PC-9 (cell line): ENCODE measurements around the gene TRMT2A. TPM values are rescaled to one million over a fixed set of nuclear protein-coding genes. Genes with fewer than 3 reads are reported as not detected.

Source experiments
- BruUV-seq: library from RNA; stranded (reverse); fragments of 400-500 nt; replicated peaks from 2 replicates; lab custom pipeline; 2021; lab: Mats Ljungman, UMichigan
- CTCF ChIA-PET: fragments of 300-600 bp; sonication (Branson Sonifier 250); formaldehyde crosslinking; loops from one replicate; lab custom pipeline; 2022; ENCODE audit warnings: antibody characterized with exemption; lab: Charles Lee
- POLR2A ChIA-PET: fragments of 300-600 bp; sonication (Branson Sonifier 250); formaldehyde crosslinking; loops from one replicate; lab custom pipeline; 2022; ENCODE audit warnings: antibody characterized with exemption; ENCODE audit not compliant: unreplicated experiment; lab: Charles Lee
- DNase-seq, 2 experiments: peaks; one replicate each; pipeline versions ENCODE4 v3.0.0 to v3.0.0-alpha.2; 2015 to 2022; ENCODE audit warnings: mixed read lengths in 1 of 2
- H2AFZ ChIP-seq: fragments of 200-600 bp; sonication (generic); 2 replicates; pipeline ENCODE4 v1.8.1; 2017; ENCODE audit warnings: antibody characterized with exemption
- H3F3A ChIP-seq: fragments of 200-600 bp; sonication (generic); 2 replicates; pipeline ENCODE4 v1.8.1; 2017; ENCODE audit warnings: antibody characterized with exemption, mild to moderate bottlenecking, low read depth; ENCODE audit not compliant: insufficient read depth
- H3K27ac ChIP-seq: fragments of 200-600 bp; sonication (generic); 2 replicates; pipeline ENCODE4 v1.6.1; 2016; ENCODE audit warnings: mixed run types
- H3K27me3 ChIP-seq: fragments of 200-600 bp; sonication (generic); 2 replicates; pipeline ENCODE4 v1.6.1; 2016; ENCODE audit warnings: low read depth, mixed run types; ENCODE audit not compliant: insufficient read depth
- H3K36me3 ChIP-seq: fragments of 200-600 bp; sonication (generic); 2 replicates; pipeline ENCODE4 v1.6.1; 2016; ENCODE audit warnings: low read depth, mixed run types
- H3K4me1 ChIP-seq: fragments of 200-600 bp; sonication (generic); replicated peaks from 2 replicates; pipeline ENCODE4 v1.6.1; 2016; ENCODE audit warnings: mixed run types; ENCODE audit not compliant: insufficient read depth
- H3K4me2 ChIP-seq: fragments of 200-600 bp; sonication (generic); 2 replicates; pipeline ENCODE4 v1.6.1; 2017; ENCODE audit warnings: mixed run types
- H3K4me3 ChIP-seq: fragments of 200-600 bp; sonication (generic); 2 replicates; pipeline ENCODE4 v1.6.1; 2016; ENCODE audit warnings: mixed run types
- H3K79me2 ChIP-seq: fragments of 200-600 bp; sonication (generic); 2 replicates; pipeline ENCODE4 v1.6.1; 2017; ENCODE audit warnings: low read depth, mixed run types
- H3K9me2 ChIP-seq: fragments of 200-600 bp; sonication (generic); 2 replicates; pipeline ENCODE4 v1.8.1; 2017; ENCODE audit warnings: mild to moderate bottlenecking; ENCODE audit not compliant: insufficient read depth
- H3K9me3 ChIP-seq: fragments of 200-600 bp; sonication (generic); 2 replicates; pipeline ENCODE4 v1.8.1; 2016; ENCODE audit warnings: low read depth; ENCODE audit not compliant: insufficient read depth
- H4K20me1 ChIP-seq: fragments of 200-600 bp; sonication (generic); 2 replicates; pipeline ENCODE4 v1.8.1; 2017; ENCODE audit not compliant: insufficient read depth
- EZH2 ChIP-seq: fragments of 200-600 bp; sonication (generic); IDR thresholded peaks from 2 replicates; pipeline ENCODE4 v1.8.0; 2017; ENCODE audit warnings: antibody characterized with exemption, low read depth
- intact Hi-C: fragments of 100-400 bp; cut with micrococcal nuclease; formaldehyde crosslinking; loops from one replicate; pipeline ENCODE4 v1.10.0; 2022; ENCODE audit not compliant: unreplicated experiment
- total RNA-seq: library from RNA; stranded (reverse); gene quantifications from 2 replicates; pipeline ENCODE4 v1.2.3, GENCODE V29; 2021
- TF ChIP-seq, protein P1 (sequence below): fragments of 200-600 bp; sonication (generic); conservative IDR thresholded peaks from 2 replicates; pipeline ENCODE4 v1.6.1; 2017; ENCODE audit warnings: mixed run types, antibody characterized with exemption, mild to moderate bottlenecking, moderate library complexity

TRMT2A gene
- total RNA-seq, 1 experiment from 2014 or later, result 31.5 TPM

DNA sequence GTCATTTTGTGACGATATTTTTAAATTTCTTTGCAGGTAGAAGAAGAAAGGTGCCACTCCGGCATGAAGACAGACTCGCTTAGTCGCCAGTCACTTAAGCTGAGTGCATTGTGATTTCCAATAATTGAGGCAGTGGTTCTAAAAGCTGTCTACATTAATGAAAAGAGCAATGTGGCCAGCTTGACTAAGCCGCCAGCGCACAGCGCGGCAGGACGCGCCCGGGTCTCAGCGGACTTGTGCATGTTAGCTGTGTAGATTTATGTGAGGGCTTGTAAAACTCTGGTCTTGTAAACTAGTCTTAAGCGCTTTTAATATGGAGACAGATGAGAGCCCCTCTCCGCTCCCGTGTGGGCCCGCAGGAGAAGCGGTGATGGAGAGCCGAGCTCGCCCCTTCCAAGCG, 31.4 kb downstream of the TRMT2A start:
- ChIA-PET POLR2A (no interaction called here), CTCF (no interaction called here)
- H3K36me3 ChIP-seq, result no peaks in the 10 kb centered on the region
- no peak for DNase-seq
- peaks cover 56% of the 10 kb centered on the region for H3K79me2 ChIP-seq
- H3K9me3 ChIP-seq, result no peaks in the 10 kb centered on the region
- H3K4me2 ChIP-seq, result no peak overlapping the region
- H4K20me1 ChIP-seq, result peaks cover 25% of the 10 kb centered on the region
- H2AFZ ChIP-seq, result no peak overlapping the region
- H3K27ac ChIP-seq, result no peak overlapping the region
- no peak overlapping the region for H3K4me3 ChIP-seq
- intact Hi-C loops, result no loop called here
- H3K9me2 ChIP-seq, result no peaks in the 10 kb centered on the region
- H3F3A ChIP-seq, result peaks cover 6% of the 10 kb centered on the region
- no peaks in the 10 kb centered on the region for H3K27me3 ChIP-seq
- no TSS peak for BruUV-seq
- TF ChIP-seq, protein P1, sequence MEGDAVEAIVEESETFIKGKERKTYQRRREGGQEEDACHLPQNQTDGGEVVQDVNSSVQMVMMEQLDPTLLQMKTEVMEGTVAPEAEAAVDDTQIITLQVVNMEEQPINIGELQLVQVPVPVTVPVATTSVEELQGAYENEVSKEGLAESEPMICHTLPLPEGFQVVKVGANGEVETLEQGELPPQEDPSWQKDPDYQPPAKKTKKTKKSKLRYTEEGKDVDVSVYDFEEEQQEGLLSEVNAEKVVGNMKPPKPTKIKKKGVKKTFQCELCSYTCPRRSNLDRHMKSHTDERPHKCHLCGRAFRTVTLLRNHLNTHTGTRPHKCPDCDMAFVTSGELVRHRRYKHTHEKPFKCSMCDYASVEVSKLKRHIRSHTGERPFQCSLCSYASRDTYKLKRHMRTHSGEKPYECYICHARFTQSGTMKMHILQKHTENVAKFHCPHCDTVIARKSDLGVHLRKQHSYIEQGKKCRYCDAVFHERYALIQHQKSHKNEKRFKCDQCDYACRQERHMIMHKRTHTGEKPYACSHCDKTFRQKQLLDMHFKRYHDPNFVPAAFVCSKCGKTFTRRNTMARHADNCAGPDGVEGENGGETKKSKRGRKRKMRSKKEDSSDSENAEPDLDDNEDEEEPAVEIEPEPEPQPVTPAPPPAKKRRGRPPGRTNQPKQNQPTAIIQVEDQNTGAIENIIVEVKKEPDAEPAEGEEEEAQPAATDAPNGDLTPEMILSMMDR, result no peak
- no peak for TF ChIP-seq EZH2
- H3K4me1 ChIP-seq, result no peaks in the 10 kb centered on the region; the same call in 1 of the 2 replicates

DNA sequence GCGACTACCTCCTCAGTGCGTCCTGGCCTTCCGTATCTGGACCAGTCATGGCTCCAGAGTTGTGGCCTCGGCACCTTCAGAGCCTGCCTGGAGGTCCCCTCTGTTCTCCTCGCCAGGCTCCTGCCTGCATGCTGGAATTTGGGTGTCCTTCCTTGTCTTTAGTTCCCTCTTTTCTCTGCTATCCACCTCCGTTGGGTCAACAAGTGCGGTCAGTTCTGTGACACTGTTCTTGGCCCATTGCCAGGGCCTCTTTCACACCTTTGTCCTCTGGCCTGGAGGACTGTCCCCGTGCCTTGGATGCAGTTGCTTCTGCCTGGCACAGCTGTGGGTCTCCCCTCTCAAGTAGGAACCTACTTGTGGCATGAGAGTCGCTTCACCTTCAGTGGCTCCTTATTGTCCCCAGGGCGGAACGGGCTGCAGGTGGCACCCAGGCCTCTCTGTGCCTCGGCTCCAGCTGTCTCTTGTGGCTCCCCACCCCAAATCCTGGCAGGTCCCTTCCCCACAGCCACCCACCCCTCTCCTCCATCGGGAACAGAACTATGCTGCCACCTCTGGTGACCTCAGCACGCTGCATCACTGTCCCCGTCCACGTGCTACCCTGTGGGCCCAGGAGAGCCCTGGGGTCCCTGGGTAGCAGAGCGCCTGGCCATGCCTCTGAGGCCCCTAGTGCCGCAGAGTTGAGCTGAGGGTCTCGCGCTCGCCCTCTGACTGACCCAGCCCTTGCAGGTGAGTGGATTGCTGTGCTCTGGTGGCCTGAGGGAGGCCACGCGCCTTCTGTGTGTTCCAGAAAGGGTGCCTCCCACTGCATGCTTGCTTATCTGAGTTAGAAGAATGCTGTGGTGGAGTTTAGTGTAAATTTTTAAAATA, 32.2 kb downstream of the TRMT2A start:
- ChIA-PET CTCF (no interaction called here), POLR2A (no interaction called here)
- H3K9me3 ChIP-seq, result no peaks in the 10 kb centered on the region
- no peak overlapping the region for H3K4me2 ChIP-seq
- no peaks in the 10 kb centered on the region for H3K27me3 ChIP-seq
- H3K9me2 ChIP-seq, result no peaks in the 10 kb centered on the region
- peaks cover 8% of the 10 kb centered on the region for H3F3A ChIP-seq
- TF ChIP-seq, protein P1, result peak; percentile 36; the same call in 1 of the 2 replicates
- TF ChIP-seq EZH2, result no peak
- peaks cover 58% of the 10 kb centered on the region for H3K79me2 ChIP-seq
- H3K36me3 ChIP-seq, result no peaks in the 10 kb centered on the region
- no peak overlapping the region for H3K27ac ChIP-seq
- no peak overlapping the region for H3K4me3 ChIP-seq
- H2AFZ ChIP-seq, result no peak overlapping the region
- H4K20me1 ChIP-seq, result peaks cover 26% of the 10 kb centered on the region
- no TSS peak for BruUV-seq
- intact Hi-C loops, result no loop called here
- no peaks in the 10 kb centered on the region; the same call in 1 of the 2 replicates for H3K4me1 ChIP-seq
- no peak for DNase-seq

DNA sequence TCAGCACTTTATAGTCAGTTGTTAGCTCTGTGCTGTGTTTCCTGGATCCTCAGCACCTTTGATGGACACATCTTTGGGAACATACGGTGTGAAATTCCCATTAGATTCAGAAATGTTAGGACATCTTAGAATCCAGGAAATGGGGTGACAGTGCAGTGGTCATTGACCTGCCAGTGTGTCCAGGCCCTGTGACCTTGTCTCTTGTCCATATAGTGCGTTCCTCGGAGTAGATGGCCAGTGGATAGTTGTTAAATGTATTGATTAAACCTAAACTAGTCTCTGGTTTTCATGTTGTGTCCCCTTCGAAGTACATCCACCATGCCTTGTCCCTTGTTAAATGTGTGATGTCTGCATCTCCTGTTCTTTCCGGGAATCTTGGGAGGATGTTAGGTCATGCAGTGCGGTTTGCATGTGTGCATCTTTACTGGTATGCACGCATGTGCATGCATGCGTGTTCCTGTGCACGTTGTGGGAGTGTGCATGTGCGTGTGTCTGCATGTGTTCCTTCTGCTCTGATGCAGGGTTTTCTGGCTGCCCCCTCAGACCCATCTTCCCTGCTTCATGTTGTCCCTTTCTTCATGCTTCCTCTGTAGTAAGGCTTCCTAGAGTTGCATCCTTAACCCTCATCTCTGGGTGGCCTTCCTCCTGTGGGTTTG, 33.0 kb downstream of the TRMT2A start:
- H3K27me3 ChIP-seq, result no peaks in the 10 kb centered on the region
- H3K4me3 ChIP-seq, result no peak overlapping the region
- H3K27ac ChIP-seq, result no peak overlapping the region
- no peak overlapping the region for H3K4me2 ChIP-seq
- no peak overlapping the region for H2AFZ ChIP-seq
- intact Hi-C loops, result no loop called here
- no TSS peak for BruUV-seq
- H3K79me2 ChIP-seq, result peaks cover 58% of the 10 kb centered on the region
- POLR2A ChIA-PET, result no interaction called here
- CTCF ChIA-PET, result no interaction called here
- peaks cover 12% of the 10 kb centered on the region for H3F3A ChIP-seq
- H3K9me3 ChIP-seq, result no peaks in the 10 kb centered on the region
- H3K4me1 ChIP-seq, result no peaks in the 10 kb centered on the region; the same call in 1 of the 2 replicates
- H3K9me2 ChIP-seq, result no peaks in the 10 kb centered on the region
- peaks cover 26% of the 10 kb centered on the region for H4K20me1 ChIP-seq
- no peak for DNase-seq
- no peaks in the 10 kb centered on the region for H3K36me3 ChIP-seq
- TF ChIP-seq, protein P1, result no peak
- no peak for TF ChIP-seq EZH2
